T-cell (primary cell): ENCODE measurements around the gene MYO1A. TPM values are rescaled to one million over a fixed set of nuclear protein-coding genes. Genes with fewer than 3 reads are reported as not detected.

Experiments used
- ATAC-seq, 4 experiments: fragments of 200-7000 bp in 3 of 4; fragments of 150-1000 bp in 1 of 4; cut with Tn5 transposase; replicated peaks in 1 of 4; 1 replicate in 3 of 4; 2 replicates in 1 of 4; pipeline ENCODE4 v1.10.0; 2021; ENCODE audit warnings: moderate library complexity in 3 of 4, mild to moderate bottlenecking in 2 of 4, moderate number of reproducible peaks in 1 of 4
- CTCF ChIA-PET, 2 donors: fragments of 300-600 bp; sonication (Branson Sonifier 250); formaldehyde crosslinking; loops; one replicate each; lab custom pipeline; 2022; ENCODE audit warnings: antibody characterized with exemption in 2 of 2; lab: Charles Lee
- POLR2A ChIA-PET, 2 donors: fragments of 300-600 bp; sonication (Branson Sonifier 250); formaldehyde crosslinking; loops; one replicate each; lab custom pipeline; 2022; ENCODE audit warnings: antibody characterized with exemption in 2 of 2; lab: Charles Lee
- DNase-seq, 35 experiments: peaks; one replicate each; pipeline versions ENCODE4 v3.0.0 to v3.0.0-alpha.2; 2013 to 2023
- H3K27ac ChIP-seq: one replicate; pipeline ENCODE4 v1.5.1; 2013; ENCODE audit warnings: low read length
- H3K27me3 ChIP-seq, 2 experiments: replicated peaks in 1 of 2; 1 replicate in 1 of 2; 2 replicates in 1 of 2; pipeline versions ENCODE4 v1.6.1 to v1.7.0; 2013; ENCODE audit warnings: low read length in 1 of 2, mixed read lengths in 1 of 2; ENCODE audit not compliant: control insufficient read depth in 2 of 2, insufficient read depth in 2 of 2; ENCODE audit errors: extremely low read depth in 1 of 2
- H3K36me3 ChIP-seq, 2 donors: 1 replicate in 1 of 2; 2 replicates in 1 of 2; pipeline versions ENCODE4 v1.6.1 to v1.7.0; 2013; ENCODE audit warnings: low read length in 1 of 2; ENCODE audit not compliant: control insufficient read depth in 2 of 2, insufficient read depth in 1 of 2; ENCODE audit errors: extremely low read depth in 1 of 2
- H3K4me1 ChIP-seq, 2 experiments: 1 replicate in 1 of 2; 2 replicates in 1 of 2; pipeline versions ENCODE4 v1.6.1 to v1.7.0; 2013; ENCODE audit warnings: low read length in 2 of 2, mixed read lengths in 1 of 2; ENCODE audit not compliant: insufficient read depth in 2 of 2, control insufficient read depth in 1 of 2; ENCODE audit errors: extremely low read depth in 1 of 2
- H3K4me3 ChIP-seq, 2 donors: 1 replicate in 1 of 2; 2 replicates in 1 of 2; pipeline versions ENCODE4 v1.5.1 to v1.7.0; 2013; ENCODE audit warnings: mild to moderate bottlenecking in 2 of 2, low read length in 1 of 2, moderate library complexity in 1 of 2; ENCODE audit not compliant: control insufficient read depth in 1 of 2; ENCODE audit errors: extremely low read depth in 1 of 2
- H3K9me3 ChIP-seq: 2 replicates; pipeline ENCODE4 v1.7.0; 2013
- H3K27ac Mint-ChIP-seq, 2 donors: one replicate each; pipeline ENCODE4 v1.8.0; 2020 to 2021; ENCODE audit warnings: mild to moderate bottlenecking in 2 of 2, mixed read lengths in 2 of 2
- H3K27me3 Mint-ChIP-seq, 2 donors: one replicate each; pipeline ENCODE4 v1.8.0; 2021 to 2022; ENCODE audit warnings: mixed read lengths in 2 of 2
- H3K36me3 Mint-ChIP-seq: one replicate; pipeline ENCODE4 v1.8.0; 2021; ENCODE audit warnings: mixed read lengths
- H3K4me1 Mint-ChIP-seq, 3 donors: one replicate each; pipeline ENCODE4 v1.8.0; 2020 to 2022; ENCODE audit warnings: mixed read lengths in 3 of 3, mild to moderate bottlenecking in 1 of 3
- H3K4me3 Mint-ChIP-seq, 3 donors: one replicate each; pipeline ENCODE4 v1.8.0; 2020 to 2022; ENCODE audit warnings: mild to moderate bottlenecking in 3 of 3, mixed read lengths in 3 of 3, moderate library complexity in 3 of 3
- H3K9me3 Mint-ChIP-seq, 3 donors: one replicate each; pipeline ENCODE4 v1.8.0; 2020 to 2022; ENCODE audit warnings: mixed read lengths in 3 of 3
- WGBS: methylation state at CpG from one replicate; pipeline ENCODE4 v1.1.5; 2013; ENCODE audit warnings: missing lambda C conversion rate; ENCODE audit not compliant: insufficient coverage; 5-methylcytosine and 5-hydroxymethylcytosine counted together
- total RNA-seq, 35 experiments: library from RNA in 6 of 35; stranded (reverse) in 6 of 35; fragments of 120-200 nt in 1 of 35; gene quantifications; one replicate each; pipeline versions ENCODE4 v1.2.1 to v1.2.4 and lab custom pipeline; 2013 to 2026

Gene MYO1A
- total RNA-seq, 5 donors from 2014 or later (not counting 1 experiment from before 2014, with no cell fraction given), result 0.54 to 2.2 (median 1.4) TPM

DNA sequence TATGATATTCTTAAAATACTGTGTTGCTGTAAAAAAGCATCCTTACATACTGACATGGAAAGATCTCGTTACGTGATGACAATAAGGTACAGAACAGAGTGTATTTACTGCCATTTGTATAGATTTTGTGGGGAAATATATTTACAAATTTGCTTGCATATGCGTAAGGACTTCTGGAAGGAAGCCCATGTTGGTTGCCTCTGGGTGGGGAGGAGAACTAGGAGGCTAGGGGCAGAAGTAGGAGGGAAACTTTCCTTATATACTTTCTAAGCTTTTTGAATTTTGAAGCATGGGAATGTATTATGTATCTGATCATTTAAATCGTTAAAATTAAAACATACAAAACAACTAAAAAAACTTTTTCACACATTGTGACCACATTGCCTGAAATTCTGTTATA, 9.7 kb downstream of the MYO1A start:
- Histone ChIP-seq H3K27ac (no peak overlapping the region), H3K4me3 (no peak overlapping the region), H3K27me3 (peaks cover 0 to 9% of the 10 kb centered on the region in 2 experiments), H3K9me3 (no peaks in the 10 kb centered on the region), H3K36me3 (no peaks in the 10 kb centered on the region), H3K4me1 (no peaks in the 10 kb centered on the region)
- H3K27ac Mint-ChIP-seq, result no peak overlapping the region
- DNase-seq, result no peak
- CTCF ChIA-PET, result interaction anchor here in 1 of 2 donors (0.9 kb wide), 2 partner anchors 9 to 31 kb away, joined by 3 read pairs; no protein-coding TSS in a partner anchor
- no peak for ATAC-seq
- peaks cover 5 to 18% (median 6%) of the 10 kb centered on the region in 3 donors for H3K4me1 Mint-ChIP-seq
- WGBS, result no CpG with 5 or more reads among the region's 4 CpGs
- no peaks in the 10 kb centered on the region for H3K36me3 Mint-ChIP-seq
- POLR2A ChIA-PET, result interaction anchor here (0.6 kb wide), 2 partner anchors 56 to 405 kb away, joined by 4 to 6 read pairs; no protein-coding TSS in a partner anchor
- H3K4me3 Mint-ChIP-seq, result no peak overlapping the region
- H3K27me3 Mint-ChIP-seq, result peaks cover 0 to 3% of the 10 kb centered on the region in 2 donors
- H3K9me3 Mint-ChIP-seq, result no peaks in the 10 kb centered on the region

DNA sequence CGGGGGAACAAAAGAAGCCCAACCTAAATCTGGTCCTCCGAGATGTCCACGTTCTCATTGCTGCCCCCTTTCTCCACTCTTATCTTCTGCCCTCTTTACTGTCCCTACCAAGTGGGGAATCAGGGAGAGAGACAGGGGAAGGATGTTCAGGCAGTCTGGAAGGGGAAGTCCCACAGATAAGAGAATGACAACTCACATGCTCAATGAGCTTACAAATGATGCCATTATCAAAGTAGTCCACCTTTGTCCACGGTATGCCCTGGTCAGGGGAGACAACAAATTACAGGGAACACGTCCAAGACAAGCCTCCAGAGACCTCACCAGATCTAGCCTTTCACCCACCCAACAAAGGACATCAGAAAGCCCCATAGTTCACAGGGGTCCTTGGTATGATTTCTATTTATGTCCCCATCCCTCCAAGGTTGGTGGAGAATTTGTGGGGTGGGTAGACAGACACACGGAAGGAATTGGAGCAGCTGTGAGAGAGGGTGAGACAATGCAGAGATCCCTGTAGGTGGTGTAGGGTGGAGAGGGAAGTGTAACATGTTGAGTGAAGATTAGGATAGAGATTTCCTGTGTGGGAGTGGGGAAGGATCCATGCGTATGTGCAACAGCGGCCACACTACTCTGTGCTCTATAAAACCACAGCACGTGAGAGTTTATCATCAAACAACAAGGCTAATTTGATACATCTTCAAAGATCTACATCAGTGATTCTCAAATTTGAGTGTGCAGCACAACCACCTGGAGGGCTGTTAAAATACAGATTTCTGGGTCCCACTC, 10.7 kb downstream of the MYO1A start:
- no peak overlapping the region for H3K4me3 Mint-ChIP-seq
- POLR2A ChIA-PET, result no interaction called here
- Histone ChIP-seq H3K27ac (no peak overlapping the region), H3K4me1 (no peaks in the 10 kb centered on the region), H3K4me3 (no peak overlapping the region), H3K36me3 (no peaks in the 10 kb centered on the region), H3K9me3 (no peaks in the 10 kb centered on the region), H3K27me3 (peaks cover 0 to 7% of the 10 kb centered on the region in 2 experiments)
- H3K36me3 Mint-ChIP-seq, result no peaks in the 10 kb centered on the region
- CTCF ChIA-PET, result no interaction called here
- no peak for ATAC-seq
- DNase-seq, result no peak
- peak overlapping the region in 1 of 2 donors; percentile 56 for H3K27ac Mint-ChIP-seq
- 53% methylated on average over 3 of the region's 9 CpGs for WGBS
- peaks cover 0 to 3% of the 10 kb centered on the region in 2 donors for H3K27me3 Mint-ChIP-seq
- H3K9me3 Mint-ChIP-seq, result no peaks in the 10 kb centered on the region
- peaks cover 5 to 14% (median 6%) of the 10 kb centered on the region in 3 donors for H3K4me1 Mint-ChIP-seq

- H3K4me1 ChIP-seq, result no peaks in the 10 kb centered on the region
- POLR2A ChIA-PET, result no interaction called here
- no peak overlapping the region for H3K27ac ChIP-seq
- no peaks in the 10 kb centered on the region for H3K9me3 ChIP-seq
- CTCF ChIA-PET, result no interaction called here
- Mint-ChIP-seq H3K9me3 (no peaks in the 10 kb centered on the region), H3K27me3 (no peaks in the 10 kb centered on the region), H3K36me3 (no peaks in the 10 kb centered on the region), H3K4me3 (no peak overlapping the region), H3K4me1 (peaks cover 5 to 23% (median 6%) of the 10 kb centered on the region in 3 donors), H3K27ac (no peak overlapping the region)
- ATAC-seq, result no peak
- H3K27me3 ChIP-seq, result no peaks in the 10 kb centered on the region
- 93% methylated on average over 3 of the region's 3 CpGs for WGBS
- DNase-seq, result no peak
- H3K36me3 ChIP-seq, result no peaks in the 10 kb centered on the region
- no peak overlapping the region for H3K4me3 ChIP-seq
Measured at GRCh38 chr12:57037264-57037663, 12.7 kb downstream of the MYO1A start.

DNA sequence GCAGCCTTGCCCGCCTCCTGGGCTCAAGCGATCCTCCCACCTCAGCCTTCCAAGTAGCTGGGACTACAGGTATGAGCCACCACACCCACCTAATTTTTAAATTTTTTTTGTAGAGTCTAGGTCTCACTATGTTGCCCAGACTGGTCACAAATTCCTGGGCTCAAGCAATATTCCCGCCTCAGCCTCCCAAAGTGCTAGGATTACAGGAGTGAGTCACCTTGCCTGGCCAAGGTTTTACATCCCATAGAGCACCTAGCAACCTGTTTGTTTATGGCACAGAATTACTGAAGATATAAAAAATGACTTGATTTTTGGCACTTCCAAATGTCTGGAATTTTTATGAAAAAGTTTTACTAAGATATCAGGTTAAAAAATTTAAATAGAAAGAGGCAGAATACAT, 16.5 kb downstream of the MYO1A start:
- H3K27me3 Mint-ChIP-seq, result no peaks in the 10 kb centered on the region
- ATAC-seq (no peak), DNase-seq (no peak)
- H3K9me3 Mint-ChIP-seq, result no peaks in the 10 kb centered on the region
- H3K9me3 ChIP-seq, result no peaks in the 10 kb centered on the region
- no peak overlapping the region for H3K27ac Mint-ChIP-seq
- H3K4me3 ChIP-seq, result no peak overlapping the region
- H3K36me3 ChIP-seq, result no peaks in the 10 kb centered on the region
- H3K27me3 ChIP-seq, result no peaks in the 10 kb centered on the region
- H3K4me1 Mint-ChIP-seq, result peaks cover 21 to 36% (median 23%) of the 10 kb centered on the region in 3 donors
- no peak overlapping the region for H3K27ac ChIP-seq
- H3K36me3 Mint-ChIP-seq, result no peaks in the 10 kb centered on the region
- CTCF ChIA-PET, result no interaction called here
- H3K4me3 Mint-ChIP-seq, result no peak overlapping the region
- WGBS, result no CpG with 5 or more reads among the region's 3 CpGs
- POLR2A ChIA-PET, result no interaction called here
- peaks cover 14 to 28% of the 10 kb centered on the region in 2 experiments for H3K4me1 ChIP-seq

DNA sequence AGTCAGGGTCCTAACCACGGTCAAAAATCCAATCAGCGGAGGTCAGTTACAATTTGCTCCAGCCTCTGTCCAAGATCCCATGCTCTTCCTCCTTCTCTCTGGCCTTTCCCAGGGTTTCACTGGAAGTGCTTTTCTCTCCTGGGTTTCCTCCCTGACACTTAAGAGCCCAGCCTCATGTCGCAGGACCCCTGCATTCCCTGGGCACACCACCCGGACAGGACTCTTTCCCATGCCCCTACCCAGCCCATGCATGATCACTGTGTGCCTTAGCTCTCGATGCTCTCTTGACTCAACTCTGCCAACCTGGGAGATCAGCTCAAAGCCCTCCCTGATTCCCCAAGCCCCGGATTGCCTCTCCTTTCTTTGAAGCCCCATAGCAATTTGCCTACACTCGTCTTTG, 18.1 kb downstream of the MYO1A start:
- no peak overlapping the region for H3K27ac ChIP-seq
- Mint-ChIP-seq H3K4me3 (peak overlapping the region in 1 of 3 donors; percentile 38), H3K27ac (peak overlapping the region; percentile 37 to 57), H3K27me3 (no peaks in the 10 kb centered on the region), H3K36me3 (no peaks in the 10 kb centered on the region), H3K4me1 (peaks cover 34 to 52% (median 36%) of the 10 kb centered on the region in 3 donors), H3K9me3 (no peaks in the 10 kb centered on the region)
- H3K27me3 ChIP-seq, result no peaks in the 10 kb centered on the region
- WGBS, result 89% methylated on average over 7 of the region's 7 CpGs
- ATAC-seq (no peak), DNase-seq (no peak)
- no peak overlapping the region for H3K4me3 ChIP-seq
- no peaks in the 10 kb centered on the region for H3K9me3 ChIP-seq
- ChIA-PET CTCF (interaction anchor here (0.7 to 2.2 kb wide), 10 partner anchors 9 to 81 kb away, joined by 3 to 8 read pairs (median 4); no protein-coding TSS in a partner anchor), POLR2A (no interaction called here)
- peaks cover 28 to 44% of the 10 kb centered on the region in 2 experiments for H3K4me1 ChIP-seq
- H3K36me3 ChIP-seq, result no peaks in the 10 kb centered on the region

DNA sequence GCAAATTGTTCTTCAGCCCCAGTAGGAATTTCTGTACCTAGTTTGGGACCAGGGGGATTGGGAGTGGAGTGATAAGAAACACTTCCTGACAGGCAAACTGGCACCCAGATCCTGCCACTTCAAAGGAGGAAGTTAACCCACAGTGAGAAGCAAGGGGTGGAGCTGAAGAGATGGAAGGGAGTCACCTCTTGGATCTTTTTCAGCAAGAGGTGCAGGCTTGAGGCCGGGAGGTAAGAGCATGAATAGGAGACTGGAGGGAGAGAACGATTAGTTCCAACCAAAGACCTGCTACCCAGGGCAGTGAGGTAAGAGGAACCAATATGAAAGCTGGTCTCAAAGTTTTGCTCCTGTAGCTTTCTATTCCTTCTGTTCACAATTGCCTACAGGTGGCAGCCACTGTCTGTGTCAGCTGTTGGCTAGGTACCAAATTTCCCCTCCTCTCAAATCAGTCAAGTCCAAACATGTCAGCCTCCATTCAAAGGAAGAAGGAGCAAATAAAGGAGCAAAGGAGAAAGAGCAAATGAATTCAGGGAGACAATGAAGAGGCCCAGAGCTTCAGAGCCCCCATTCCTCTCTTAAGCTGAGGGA, 18.7 kb downstream of the MYO1A start:
- peaks cover 40 to 58% (median 42%) of the 10 kb centered on the region in 3 donors for H3K4me1 Mint-ChIP-seq
- no peaks in the 10 kb centered on the region for H3K36me3 ChIP-seq
- no peak overlapping the region for H3K27ac ChIP-seq
- H3K9me3 Mint-ChIP-seq, result no peaks in the 10 kb centered on the region
- peak in 4 of 35 experiments; percentile 3 to 49 (median 18) for DNase-seq
- WGBS, result 0% methylated on average over 1 of the region's 2 CpGs
- peak overlapping the region; percentile 75 to 77 for H3K27ac Mint-ChIP-seq
- no peaks in the 10 kb centered on the region for H3K27me3 Mint-ChIP-seq
- ChIA-PET POLR2A (no interaction called here), CTCF (interaction anchor here (0.7 to 2.2 kb wide), 10 partner anchors 9 to 152 kb away, joined by 3 to 8 read pairs (median 4); no protein-coding TSS in a partner anchor)
- no peaks in the 10 kb centered on the region for H3K36me3 Mint-ChIP-seq
- H3K4me1 ChIP-seq, result peaks cover 34 to 50% of the 10 kb centered on the region in 2 experiments
- no peaks in the 10 kb centered on the region for H3K9me3 ChIP-seq
- peak; percentile 65 to 85 (median 66) for ATAC-seq
- no peak overlapping the region for H3K4me3 ChIP-seq
- peak overlapping the region in 2 of 3 donors; percentile 10 to 59 for H3K4me3 Mint-ChIP-seq
- no peaks in the 10 kb centered on the region for H3K27me3 ChIP-seq
